ENCODE results near the gene ADORA2B. TPM values are rescaled to one million over a fixed set of nuclear protein-coding genes. Genes with fewer than 3 reads are reported as not detected.

ADORA2B gene
- total and polyA plus RNA-seq, 2 of the 8 experiments (the other 6 are each of a cell fraction or from before 2014, with no cell fraction given): 2.6 to 8.2 TPM

- CTCF ChIA-PET (ENCODE audit: partially characterized antibody): no interaction called here
- WGBS, 2 experiments (ENCODE audit: extremely low coverage in 1 of 2, insufficient coverage in 1 of 2, insufficient read length in 1 of 2, insufficient replicate concordance in 2 of 2, low coverage in 1 of 2, low lambda C conversion rate in 2 of 2, missing lambda C conversion rate in 1 of 2): 95% methylated on average over 5 of the region's 5 CpGs; no CpG with 5 or more reads in 1 of the 2 experiments
- no peak overlapping the region for H3K18ac ChIP-seq (ENCODE audit: extremely low read depth, low read length)
- TF ChIP-seq TAF1 (IDR thresholded peaks at IDR 0.05; ENCODE audit: low read depth, low read length) (no peak), BCL11A (IDR thresholded peaks at IDR 0.05; ENCODE audit: low read depth in 2 of 2, low read length in 2 of 2) (no peak), POU5F1 (IDR thresholded peaks at IDR 0.05; ENCODE audit: low read depth, low read length) (no peak), RXRA (IDR thresholded peaks at IDR 0.05; ENCODE audit: insufficient read depth, low read depth, low read length) (no peak), SP1 (IDR thresholded peaks at IDR 0.05; ENCODE audit: low read depth, low read length) (no peak), SIX5 (IDR thresholded peaks at IDR 0.05; ENCODE audit: low read depth, low read length) (no peak), SAP30 (IDR thresholded peaks at IDR 0.05; ENCODE audit: insufficient read depth, insufficient replicate concordance, low read length) (no peak), EGR1 (IDR thresholded peaks at IDR 0.05; ENCODE audit: borderline replicate concordance, low read depth, low read length) (no peak), RFX5 (IDR thresholded peaks at IDR 0.05; ENCODE audit: borderline replicate concordance, low read depth, low read length) (no peak), CHD2 (IDR thresholded peaks at IDR 0.05; ENCODE audit: low read length) (no peak), SUZ12 (IDR thresholded peaks at IDR 0.05; ENCODE audit: low read length) (no peak), FOSL1 (IDR thresholded peaks at IDR 0.05; ENCODE audit: insufficient read depth, low read depth, low read length) (no peak), ASH2L (IDR thresholded peaks at IDR 0.05; ENCODE audit: low read length) (no peak), MAFK (IDR thresholded peaks at IDR 0.05; ENCODE audit: low read depth, low read length) (no peak), CREB1 (IDR thresholded peaks at IDR 0.05) (no peak)
- TF ChIP-seq, protein P1, sequence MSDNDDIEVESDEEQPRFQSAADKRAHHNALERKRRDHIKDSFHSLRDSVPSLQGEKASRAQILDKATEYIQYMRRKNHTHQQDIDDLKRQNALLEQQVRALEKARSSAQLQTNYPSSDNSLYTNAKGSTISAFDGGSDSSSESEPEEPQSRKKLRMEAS (IDR thresholded peaks at IDR 0.05): no peak
These were observed 10.1 kb upstream of the ADORA2B start for GRCh38 chr17:15934866-15935265.

More at GRCh38 chr17:15934866-15935265, 10.1 kb upstream of the ADORA2B start:
- Histone ChIP-seq H2BK5ac (ENCODE audit: low read depth, low read length) (no peak overlapping the region), H3K36me3 (ENCODE audit: control insufficient read depth in 2 of 4, insufficient read depth in 4 of 4, low read length in 3 of 4) (no peaks in the 10 kb centered on the region), H2BK20ac (ENCODE audit: low read length) (no peak overlapping the region), H3K27ac (ENCODE audit: low read depth, low read length) (no peak overlapping the region), H4K8ac (ENCODE audit: extremely low read depth, insufficient read depth, low read length) (no peak overlapping the region), H4K5ac (ENCODE audit: insufficient read length, low read depth, low read length) (no peak overlapping the region), H2BK15ac (ENCODE audit: low read length) (no peak overlapping the region), H3K4me3 (ENCODE audit: extremely low read depth in 1 of 4, insufficient read depth in 2 of 4, low read depth in 3 of 4, low read length in 4 of 4) (no peak overlapping the region), H3K4ac (replicated peaks; ENCODE audit: insufficient read length, low read depth, low read length) (no peak overlapping the region), H2AK5ac (ENCODE audit: low read depth, low read length) (no peak overlapping the region), H4K20me1 (replicated peaks in 1 of 2; ENCODE audit: control insufficient read depth in 1 of 2, insufficient read depth in 2 of 2, low read length in 2 of 2) (no peaks in the 10 kb centered on the region), H4K91ac (replicated peaks; ENCODE audit: insufficient read length, low read length) (no peak overlapping the region), H3K4me1 (replicated peaks in 1 of 4; ENCODE audit: control insufficient read depth in 3 of 4, insufficient read depth in 4 of 4, low read length in 3 of 4) (no peaks in the 10 kb centered on the region), H3K23ac (ENCODE audit: insufficient read length) (no peak overlapping the region), H2BK12ac (ENCODE audit: low read depth, low read length) (no peak overlapping the region), H3K14ac (ENCODE audit: insufficient read length) (no peak overlapping the region), H2AFZ (ENCODE audit: low read length) (no peak overlapping the region), H3K9me3 (ENCODE audit: insufficient read depth in 2 of 2, low read depth in 1 of 2, low read length in 1 of 2) (no peaks in the 10 kb centered on the region), H2BK120ac (replicated peaks; ENCODE audit: low read depth, low read length) (no peak overlapping the region), H3K79me1 (ENCODE audit: low read depth, low read length) (no peaks in the 10 kb centered on the region), H3K56ac (replicated peaks; ENCODE audit: insufficient read length, low read depth, low read length) (no peak overlapping the region), H3K9ac (replicated peaks in 1 of 4; ENCODE audit: extremely low read depth in 1 of 4, low read depth in 3 of 4, low read length in 3 of 4) (no peak overlapping the region), H3K4me2 (ENCODE audit: insufficient read depth in 1 of 2, low read depth in 2 of 2, low read length in 2 of 2) (no peak overlapping the region), H3K79me2 (ENCODE audit: control insufficient read depth in 1 of 2, insufficient read depth in 2 of 2, low read length in 2 of 2) (no peaks in the 10 kb centered on the region), H3K23me2 (ENCODE audit: low read depth, low read length) (no peaks in the 10 kb centered on the region), H3K27me3 (replicated peaks in 1 of 4; ENCODE audit: control insufficient read depth in 3 of 4, extremely low read depth in 1 of 4, insufficient read depth in 3 of 4, low read length in 3 of 4) (no peaks in the 10 kb centered on the region)
- FAIRE-seq: no peak
- DNase-seq (ENCODE audit: low read depth in 1 of 2, low spot score in 2 of 2): no peak
- POLR2A ChIA-PET (ENCODE audit: partially characterized antibody): interaction anchor here (1.1 kb wide), 1 partner anchor 10 kb away, joined by 5 read pairs; the partner anchor contains the start of gene ADORA2B
